CD4-positive, CD25-positive, alpha-beta regulatory T cell (primary cell): ENCODE data around the gene ADGRB3. TPM values are rescaled to one million over a fixed set of nuclear protein-coding genes. Genes with fewer than 3 reads are reported as not detected.

ENCODE experiments used
- ATAC-seq, 2 donors: fragments of 150-1000 bp; cut with Tn5 transposase; one replicate each; pipeline ENCODE4 v1.10.0; 2021; ENCODE audit warnings: low read depth in 2 of 2, moderate number of reproducible peaks in 2 of 2, moderate library complexity in 1 of 2
- DNase-seq, 3 donors: peaks; one replicate each; pipeline versions ENCODE4 v3.0.0 to v3.0.0-alpha.2; 2012 to 2022; ENCODE audit warnings: mixed read lengths in 1 of 3
- H3K27ac ChIP-seq: one replicate; pipeline ENCODE4 v1.7.0; 2013; ENCODE audit warnings: mild to moderate bottlenecking, low read length; ENCODE audit not compliant: insufficient read depth, poor library complexity, severe bottlenecking
- H3K27me3 ChIP-seq: one replicate; pipeline ENCODE4 v1.7.0; 2013; ENCODE audit warnings: low read length; ENCODE audit not compliant: control insufficient read depth, insufficient read depth
- H3K36me3 ChIP-seq: one replicate; pipeline ENCODE4 v1.7.0; 2013; ENCODE audit warnings: mild to moderate bottlenecking, low read length, moderate library complexity; ENCODE audit not compliant: control insufficient read depth, insufficient read depth
- H3K4me1 ChIP-seq: 2 replicates; pipeline ENCODE4 v1.7.0; 2013; ENCODE audit warnings: mild to moderate bottlenecking, low read length; ENCODE audit not compliant: insufficient read depth, control insufficient read depth, poor library complexity, severe bottlenecking
- H3K4me3 ChIP-seq: one replicate; pipeline ENCODE4 v1.7.0; 2013; ENCODE audit warnings: low read depth, mild to moderate bottlenecking, low read length, moderate library complexity
- H3K9me3 ChIP-seq, 2 experiments: 1 replicate in 1 of 2; 2 replicates in 1 of 2; pipeline ENCODE4 v1.7.0; 2013; ENCODE audit warnings: low read length in 2 of 2, mild to moderate bottlenecking in 1 of 2, moderate library complexity in 1 of 2; ENCODE audit not compliant: control insufficient read depth in 2 of 2
- H3K27ac Mint-ChIP-seq, 3 donors: one replicate each; pipeline ENCODE4 v1.8.0; 2020 to 2022; ENCODE audit warnings: mild to moderate bottlenecking in 3 of 3, mixed read lengths in 3 of 3, moderate library complexity in 2 of 3
- H3K27me3 Mint-ChIP-seq: one replicate; pipeline ENCODE4 v1.8.0; 2022; ENCODE audit warnings: mild to moderate bottlenecking, mixed read lengths
- H3K36me3 Mint-ChIP-seq: one replicate; pipeline ENCODE4 v1.8.0; 2020; ENCODE audit warnings: mixed read lengths
- H3K4me1 Mint-ChIP-seq, 4 donors: one replicate each; pipeline ENCODE4 v1.8.0; 2020 to 2022; ENCODE audit warnings: mixed read lengths in 4 of 4, mild to moderate bottlenecking in 1 of 4
- H3K4me3 Mint-ChIP-seq, 4 donors: one replicate each; pipeline ENCODE4 v1.8.0; 2020 to 2022; ENCODE audit warnings: mild to moderate bottlenecking in 4 of 4, mixed read lengths in 4 of 4, moderate library complexity in 3 of 4
- H3K9me3 Mint-ChIP-seq, 7 donors: one replicate each; pipeline ENCODE4 v1.8.0; 2020 to 2022; ENCODE audit warnings: mixed read lengths in 7 of 7, mild to moderate bottlenecking in 3 of 7, moderate library complexity in 2 of 7
- polyA plus RNA-seq, 4 donors: library from polyadenylated mRNA; unstranded; fragments of 300-500 nt; fragmentation: Illumina TruSeq; gene quantifications; one replicate each; pipeline ENCODE4 v1.2.3, GENCODE V29; 2021
- total RNA-seq: library from RNA; stranded (reverse); gene quantifications from one replicate; pipeline ENCODE4 v1.2.3, GENCODE V29; 2022

The ADGRB3 gene
- total and polyA plus RNA-seq, 5 donors from 2014 or later = not detected

- no peaks in the 10 kb centered on the region for H3K9me3 ChIP-seq
- H3K4me1 ChIP-seq = no peaks in the 10 kb centered on the region
- H3K36me3 ChIP-seq = no peaks in the 10 kb centered on the region
- no peaks in the 10 kb centered on the region for H3K27me3 Mint-ChIP-seq
- H3K4me3 ChIP-seq = no peak overlapping the region
- H3K4me3 Mint-ChIP-seq = no peak overlapping the region
- H3K4me1 Mint-ChIP-seq = no peaks in the 10 kb centered on the region
- no peak overlapping the region for H3K27ac ChIP-seq
- DNase-seq (no peak), ATAC-seq (no peak)
- no peak overlapping the region for H3K27ac Mint-ChIP-seq
- no peaks in the 10 kb centered on the region for H3K27me3 ChIP-seq
- H3K36me3 Mint-ChIP-seq = no peaks in the 10 kb centered on the region
- H3K9me3 Mint-ChIP-seq = peaks cover 0 to 3% (median 0%) of the 10 kb centered on the region in 7 donors
Observed at GRCh38 chr6:68650142-68650541, 15.1 kb downstream of the ADGRB3 start.

DNA sequence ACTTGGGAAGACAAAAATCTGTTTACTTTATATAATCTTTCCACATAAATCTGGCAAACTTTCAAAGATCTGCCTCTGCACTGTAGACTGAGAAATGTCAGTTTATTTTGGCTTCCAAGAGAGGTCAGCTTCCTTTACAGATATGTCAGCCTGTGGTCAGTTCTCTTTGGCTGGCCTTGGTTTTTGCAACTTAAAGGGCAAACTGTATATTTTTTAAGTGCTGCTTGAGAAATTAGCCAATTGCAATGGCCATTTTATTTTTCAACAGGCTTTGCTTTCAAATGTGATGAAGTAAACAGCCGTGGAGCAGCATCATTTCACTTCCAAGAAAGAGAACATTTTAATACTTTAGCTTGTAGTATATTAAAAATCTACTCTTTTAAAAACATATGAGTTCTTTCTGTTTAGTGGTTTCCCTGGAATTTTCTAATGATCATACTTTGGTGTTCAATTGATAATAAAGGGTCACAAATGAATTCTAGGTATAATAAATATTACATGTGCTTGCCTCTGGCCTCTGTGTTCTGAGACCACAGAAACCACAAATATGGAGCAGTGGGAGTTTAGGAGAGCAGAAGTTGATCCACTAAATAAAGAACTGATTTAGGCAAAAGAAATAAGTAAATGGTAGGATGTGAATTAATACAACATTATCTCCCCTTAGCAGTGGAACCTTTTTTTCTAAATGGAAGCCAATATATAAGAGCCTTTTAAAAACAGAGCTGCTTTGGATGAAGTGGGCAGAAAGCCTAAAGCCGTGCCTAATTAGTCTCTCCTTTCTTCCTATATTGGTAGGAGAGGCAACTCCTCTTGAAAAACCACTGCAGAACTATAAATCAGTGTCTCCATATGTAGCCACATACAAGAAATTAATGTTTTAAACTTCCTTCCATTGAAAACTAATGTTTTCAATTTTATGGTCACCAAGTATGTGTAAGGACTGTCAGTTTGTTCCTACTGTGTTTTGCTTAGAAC is 16.2 kb downstream of the ADGRB3 start:
- DNase-seq = no peak
- no peaks in the 10 kb centered on the region for H3K9me3 ChIP-seq
- H3K36me3 Mint-ChIP-seq = no peaks in the 10 kb centered on the region
- H3K27ac Mint-ChIP-seq = no peak overlapping the region
- H3K4me1 Mint-ChIP-seq = no peaks in the 10 kb centered on the region
- no peak for ATAC-seq
- H3K4me3 Mint-ChIP-seq = no peak overlapping the region
- H3K36me3 ChIP-seq = no peaks in the 10 kb centered on the region
- no peaks in the 10 kb centered on the region for H3K4me1 ChIP-seq
- H3K4me3 ChIP-seq = no peak overlapping the region
- H3K9me3 Mint-ChIP-seq = peaks cover 0 to 3% (median 0%) of the 10 kb centered on the region in 7 donors
- no peaks in the 10 kb centered on the region for H3K27me3 ChIP-seq
- H3K27ac ChIP-seq = no peak overlapping the region
- no peaks in the 10 kb centered on the region for H3K27me3 Mint-ChIP-seq

- H3K27me3 ChIP-seq = no peaks in the 10 kb centered on the region
- Mint-ChIP-seq H3K27me3 (no peaks in the 10 kb centered on the region), H3K4me1 (no peaks in the 10 kb centered on the region), H3K9me3 (peaks cover 0 to 3% (median 0%) of the 10 kb centered on the region in 7 donors), H3K4me3 (no peak overlapping the region), H3K27ac (no peak overlapping the region), H3K36me3 (no peaks in the 10 kb centered on the region)
- ATAC-seq (no peak), DNase-seq (no peak)
- H3K36me3 ChIP-seq = no peaks in the 10 kb centered on the region
- no peaks in the 10 kb centered on the region for H3K9me3 ChIP-seq
- no peak overlapping the region for H3K4me3 ChIP-seq
- no peak overlapping the region for H3K27ac ChIP-seq
- no peaks in the 10 kb centered on the region for H3K4me1 ChIP-seq
Observed at GRCh38 chr6:68652117-68652536, 17.0 kb downstream of the ADGRB3 start.

GRCh38 chr6:68653074-68653705 is 18.1 kb downstream of the ADGRB3 start:
- Mint-ChIP-seq H3K27ac (no peak overlapping the region), H3K9me3 (peaks cover 0 to 3% (median 0%) of the 10 kb centered on the region in 7 donors)
- no peak overlapping the region for H3K27ac ChIP-seq

DNA sequence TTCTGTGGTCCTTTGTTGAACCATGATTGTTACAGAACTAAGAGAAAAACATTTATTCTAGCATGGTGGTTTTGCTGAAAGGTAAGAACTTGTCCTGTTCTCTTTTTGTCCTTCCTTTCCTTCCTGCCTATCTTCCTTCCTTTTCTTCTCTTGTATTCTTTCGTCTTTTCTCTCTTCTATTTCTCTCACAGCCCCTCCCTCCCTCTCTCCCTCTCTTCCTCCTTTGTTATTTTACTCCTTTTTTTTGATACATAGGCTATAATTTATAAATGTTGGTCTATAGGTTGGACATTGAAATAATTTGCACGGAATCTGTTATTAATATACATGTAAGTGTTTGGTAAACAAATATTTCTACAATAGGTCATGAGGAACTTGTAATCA is 18.6 kb downstream of the ADGRB3 start:
- Mint-ChIP-seq H3K27me3 (no peaks in the 10 kb centered on the region), H3K36me3 (no peaks in the 10 kb centered on the region), H3K4me1 (no peaks in the 10 kb centered on the region), H3K27ac (no peak overlapping the region), H3K4me3 (no peak overlapping the region), H3K9me3 (peaks cover 0 to 3% (median 0%) of the 10 kb centered on the region in 7 donors)
- DNase-seq = no peak
- ATAC-seq = no peak
- H3K27ac ChIP-seq = no peak overlapping the region
- H3K4me3 ChIP-seq = no peak overlapping the region
- no peaks in the 10 kb centered on the region for H3K9me3 ChIP-seq
- no peaks in the 10 kb centered on the region for H3K36me3 ChIP-seq
- no peaks in the 10 kb centered on the region for H3K27me3 ChIP-seq
- H3K4me1 ChIP-seq = no peaks in the 10 kb centered on the region

More at GRCh38 chr6:68653074-68653705, 18.1 kb downstream of the ADGRB3 start:
- Histone ChIP-seq H3K27me3 (no peaks in the 10 kb centered on the region), H3K4me1 (no peaks in the 10 kb centered on the region), H3K4me3 (no peak overlapping the region), H3K9me3 (no peaks in the 10 kb centered on the region), H3K36me3 (no peaks in the 10 kb centered on the region)
- no peak for ATAC-seq
- H3K27me3 Mint-ChIP-seq = no peaks in the 10 kb centered on the region
- no peak for DNase-seq
- no peaks in the 10 kb centered on the region for H3K36me3 Mint-ChIP-seq
- H3K4me1 Mint-ChIP-seq = no peaks in the 10 kb centered on the region
- H3K4me3 Mint-ChIP-seq = no peak overlapping the region

GRCh38 chr6:68654134-68654533 is 19.1 kb downstream of the ADGRB3 start:
- no peaks in the 10 kb centered on the region for H3K4me1 ChIP-seq
- ATAC-seq = no peak
- Mint-ChIP-seq H3K36me3 (no peaks in the 10 kb centered on the region), H3K9me3 (peaks cover 0 to 3% (median 0%) of the 10 kb centered on the region in 7 donors), H3K27me3 (no peaks in the 10 kb centered on the region), H3K27ac (no peak overlapping the region), H3K4me3 (no peak overlapping the region), H3K4me1 (no peaks in the 10 kb centered on the region)
- H3K9me3 ChIP-seq = no peaks in the 10 kb centered on the region
- no peak overlapping the region for H3K4me3 ChIP-seq
- H3K27ac ChIP-seq = no peak overlapping the region
- no peaks in the 10 kb centered on the region for H3K36me3 ChIP-seq
- no peaks in the 10 kb centered on the region for H3K27me3 ChIP-seq
- no peak for DNase-seq

- Histone ChIP-seq H3K27ac (no peak overlapping the region), H3K9me3 (no peaks in the 10 kb centered on the region), H3K4me1 (no peaks in the 10 kb centered on the region), H3K36me3 (no peaks in the 10 kb centered on the region), H3K4me3 (no peak overlapping the region), H3K27me3 (no peaks in the 10 kb centered on the region)
- no peak overlapping the region for H3K4me3 Mint-ChIP-seq
- no peaks in the 10 kb centered on the region for H3K27me3 Mint-ChIP-seq
- no peaks in the 10 kb centered on the region for H3K4me1 Mint-ChIP-seq
- ATAC-seq = no peak
- peaks cover 0 to 3% (median 0%) of the 10 kb centered on the region in 7 donors for H3K9me3 Mint-ChIP-seq
- no peak for DNase-seq
- H3K36me3 Mint-ChIP-seq = no peaks in the 10 kb centered on the region
- no peak overlapping the region for H3K27ac Mint-ChIP-seq
Observed at GRCh38 chr6:68655028-68655427, 19.9 kb downstream of the ADGRB3 start.
